Smooth muscle cell of the brain vasculature (primary cell): ENCODE measurements around the gene TMEM270.
A peak's percentile ranks its signal among the peaks of the same experiment; 100 is the strongest.
"Not testable (repeated sequence)": the region's sequence is repeated elsewhere in the genome, so short reads cannot be mapped to it uniquely, and the experiment has no call there.

Experiments
- DNase-seq: peaks from one replicate; pipeline ENCODE4 v3.0.0-alpha.2; 2012; ENCODE audit warnings: low read depth, low spot score

TMEM270 gene

GRCh38 chr7:73832806-73833205 lies 28.2 kb upstream of the TMEM270 start:
- no peak for DNase-seq

- no peak for DNase-seq
Measured at GRCh38 chr7:73833251-73833919, 27.6 kb upstream of the TMEM270 start.

- DNase-seq = no peak
Measured at GRCh38 chr7:73834626-73835191, 26.2 kb upstream of the TMEM270 start.

GRCh38 chr7:73837167-73837566 lies 23.8 kb upstream of the TMEM270 start:
- not testable (repeated sequence) for DNase-seq

GRCh38 chr7:73838642-73839041 lies 22.3 kb upstream of the TMEM270 start:
- no peak for DNase-seq

- no peak for DNase-seq
Measured at GRCh38 chr7:73839290-73839689, 21.7 kb upstream of the TMEM270 start.

- no peak for DNase-seq
Measured at GRCh38 chr7:73839743-73840714, 20.9 kb upstream of the TMEM270 start.

GRCh38 chr7:73840715-73841379 lies 20.1 kb upstream of the TMEM270 start:
- no peak for DNase-seq

GRCh38 chr7:73841689-73842066 lies 19.3 kb upstream of the TMEM270 start:
- DNase-seq = no peak

- no peak for DNase-seq
Measured at GRCh38 chr7:73842067-73842976, 18.6 kb upstream of the TMEM270 start, which contains the start of gene METTL27. Gene METTL27, minus strand, starts transcription at chr7:73842516. Its CDS starts 376 bp downstream, at chr7:73842140.

- DNase-seq = no peak
Measured at GRCh38 chr7:73844131-73844547, 16.8 kb upstream of the TMEM270 start.

- DNase-seq = no peak
Measured at GRCh38 chr7:73844848-73845460, 16.0 kb upstream of the TMEM270 start.

GRCh38 chr7:73845701-73846195 lies 15.2 kb upstream of the TMEM270 start:
- DNase-seq = not testable (repeated sequence)

GRCh38 chr7:73847941-73848723 lies 12.8 kb upstream of the TMEM270 start:
- DNase-seq = no peak

GRCh38 chr7:73850781-73851207 lies 10.2 kb upstream of the TMEM270 start:
- peak; percentile 77 for DNase-seq

- no peak for DNase-seq
Measured at GRCh38 chr7:73851410-73852338, 9.3 kb upstream of the TMEM270 start.

GRCh38 chr7:73852500-73852899 lies 8.5 kb upstream of the TMEM270 start:
- no peak for DNase-seq

- DNase-seq = no peak
Measured at GRCh38 chr7:73856941-73857340, 4.0 kb upstream of the TMEM270 start.
